ENCODE results near the gene LRP3. TPM values are rescaled to one million over a fixed set of nuclear protein-coding genes. Genes with fewer than 3 reads are reported as not detected.

LRP3 gene
- total and polyA plus RNA-seq, 2 of the 13 experiments (the other 11 are each of a cell fraction or from before 2014, with no cell fraction given), result 17.6 to 51.6 TPM

GRCh38 chr19:33241091-33241529, 47.0 kb downstream of the LRP3 start (continued):
- TF ChIP-seq ZNF770 (CRISPR knock-in tag; IDR thresholded peaks at IDR 0.05) (peak; percentile 41; the same call in 1 of the 2 replicates), ZFYVE20 (CRISPR knock-in tag; IDR thresholded peaks at IDR 0.05; ENCODE audit: borderline replicate concordance, low read depth) (no peak), GTF3A (CRISPR knock-in tag; conservative IDR thresholded peaks at IDR 0.05) (no peak), THAP7 (CRISPR knock-in tag; IDR thresholded peaks at IDR 0.05) (no peak), RCOR2 (CRISPR knock-in tag; IDR thresholded peaks at IDR 0.05) (no peak), PRDM15 (CRISPR knock-in tag; IDR thresholded peaks at IDR 0.05) (0 out of 2 replicates have a peak, but pooled peaks have one; percentile 16), DBP (CRISPR knock-in tag; IDR thresholded peaks at IDR 0.05; ENCODE audit: not compliant biosample characterization) (no peak), ARNTL (CRISPR knock-in tag; IDR thresholded peaks at IDR 0.05) (no peak), ZNF556 (CRISPR knock-in tag; IDR thresholded peaks at IDR 0.05; ENCODE audit: borderline replicate concordance) (peak; percentile 62; the same call in 1 of the 2 replicates), PLRG1 (conservative IDR thresholded peaks at IDR 0.05) (no peak), ZKSCAN8 (CRISPR knock-in tag; IDR thresholded peaks at IDR 0.05; ENCODE audit: borderline replicate concordance) (no peak), ZNF850 (CRISPR knock-in tag; conservative IDR thresholded peaks at IDR 0.05) (no peak), EP300 (IDR thresholded peaks at IDR 0.05; ENCODE audit: low read depth in 2 of 2, low read length in 2 of 2) (no peak), EP300 (CRISPR knock-in tag; IDR thresholded peaks at IDR 0.05; ENCODE audit: borderline replicate concordance) (no peak), REPIN1 (CRISPR knock-in tag; IDR thresholded peaks at IDR 0.05; ENCODE audit: borderline replicate concordance, low read depth) (peak; percentile 36; the same call in 1 of the 2 replicates), ZNF280D (CRISPR knock-in tag; IDR thresholded peaks at IDR 0.05) (no peak), PITX1 (CRISPR knock-in tag; IDR thresholded peaks at IDR 0.05) (no peak), IRF1 (CRISPR knock-in tag; IDR thresholded peaks at IDR 0.05; ENCODE audit: low read depth) (no peak)
